Epidermal melanocyte (primary cell): Measurements from ENCODE around the gene SPAG8.
A peak's percentile ranks its signal among the peaks of the same experiment; 100 is the strongest.

Source experiments
- DNase-seq: peaks from one replicate; pipeline ENCODE4 v3.0.0; 2011; ENCODE audit warnings: low spot score; ENCODE audit not compliant: insufficient read length

The SPAG8 gene

DNA sequence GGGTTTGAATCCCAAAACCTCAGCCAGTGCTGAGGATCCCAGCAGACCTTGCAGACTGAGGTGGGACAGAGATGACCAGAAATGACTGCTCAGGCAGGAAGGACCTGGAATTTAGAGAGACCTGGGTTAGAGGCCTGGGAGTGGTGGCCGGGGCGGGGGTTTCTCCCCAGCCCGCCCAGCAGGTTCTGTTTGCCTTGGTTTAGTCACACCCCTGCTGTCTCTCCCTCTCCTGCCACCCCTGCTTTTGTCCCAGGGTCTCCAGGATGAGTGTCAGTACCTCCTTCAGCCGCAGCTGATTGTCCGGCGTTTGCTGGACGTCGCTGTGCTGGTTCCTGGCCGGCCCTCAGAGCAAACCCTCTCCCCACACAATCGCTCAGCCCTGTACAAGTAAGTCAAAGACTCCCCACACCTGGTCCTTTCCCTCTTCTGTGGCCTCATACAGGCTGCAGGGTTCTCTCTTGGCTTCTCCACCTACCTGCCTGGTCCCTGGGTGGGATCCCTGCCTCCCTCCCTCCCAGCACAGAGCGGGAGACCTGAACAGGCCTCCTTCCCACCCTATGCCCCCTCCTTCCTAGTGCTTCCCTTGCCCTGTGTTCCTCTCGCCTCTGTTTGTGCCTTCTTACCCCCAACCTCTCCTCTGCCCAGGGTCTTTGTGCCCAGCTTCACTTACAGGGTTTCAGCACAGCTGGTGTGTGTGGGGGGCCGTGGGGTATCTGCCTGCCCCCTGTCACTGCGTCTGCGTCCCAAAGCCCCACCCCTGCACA, 29.0 kb upstream of the SPAG8 start:
- no peak for DNase-seq

DNA sequence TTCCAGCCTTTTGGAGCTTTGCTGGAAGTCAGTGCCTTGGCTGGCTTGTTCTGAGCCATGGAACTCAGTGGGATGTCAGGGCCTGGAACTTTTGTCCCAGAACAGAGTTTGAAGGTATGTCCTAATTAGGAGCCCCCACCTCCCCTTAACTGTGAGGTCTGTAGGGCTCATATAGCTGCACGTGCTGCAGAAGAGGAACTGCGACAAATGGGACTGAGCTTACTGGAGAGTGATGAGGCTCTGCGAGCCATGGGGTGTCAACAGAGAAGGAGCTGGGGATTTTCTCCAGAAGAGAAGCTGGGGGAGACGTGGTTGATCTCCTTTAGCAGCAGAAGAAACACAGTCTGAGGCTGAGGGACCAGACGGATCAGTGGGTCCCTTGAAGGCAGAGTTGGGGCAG, 27.9 kb upstream of the SPAG8 start:
- no peak for DNase-seq

DNA sequence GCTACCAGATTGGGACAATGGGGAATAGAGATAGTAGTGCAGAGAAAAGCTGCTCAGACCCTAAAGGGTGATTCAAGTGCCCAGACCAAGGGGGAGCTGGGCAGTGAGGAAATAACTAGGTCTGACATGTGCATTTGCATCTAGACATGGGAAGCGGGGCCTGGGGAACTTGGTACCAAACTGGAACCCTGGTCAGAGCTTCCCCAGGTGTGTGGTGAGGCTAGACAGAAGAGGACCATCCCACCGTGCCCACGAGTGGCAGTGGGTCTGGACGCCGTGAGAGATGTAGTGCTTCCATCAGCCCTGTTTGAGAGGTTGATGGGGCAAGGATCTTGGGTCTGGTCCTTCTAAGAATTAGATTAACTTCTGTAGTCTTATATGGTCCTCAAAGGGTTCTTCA, 24.5 kb upstream of the SPAG8 start:
- no peak for DNase-seq

DNA sequence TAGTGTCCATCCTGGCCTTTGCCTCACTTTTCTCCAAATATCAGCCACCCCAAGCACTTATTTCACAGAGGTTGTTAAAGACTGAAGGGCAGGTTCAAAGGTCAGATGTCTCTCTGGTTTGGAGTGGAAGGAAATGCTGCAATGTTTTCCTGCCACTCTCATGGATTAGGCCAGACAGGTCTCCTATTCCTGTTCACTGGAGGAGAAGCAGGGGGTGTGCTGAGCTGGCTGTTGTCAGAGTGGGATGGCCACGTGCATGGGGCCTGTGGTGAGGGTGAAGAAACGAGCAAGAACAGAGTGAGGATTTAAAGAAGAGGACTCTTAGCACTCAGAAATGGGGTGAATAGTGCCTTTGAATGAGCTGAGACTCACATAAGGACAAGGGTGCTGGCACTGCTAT, 23.7 kb upstream of the SPAG8 start:
- no peak for DNase-seq

DNA sequence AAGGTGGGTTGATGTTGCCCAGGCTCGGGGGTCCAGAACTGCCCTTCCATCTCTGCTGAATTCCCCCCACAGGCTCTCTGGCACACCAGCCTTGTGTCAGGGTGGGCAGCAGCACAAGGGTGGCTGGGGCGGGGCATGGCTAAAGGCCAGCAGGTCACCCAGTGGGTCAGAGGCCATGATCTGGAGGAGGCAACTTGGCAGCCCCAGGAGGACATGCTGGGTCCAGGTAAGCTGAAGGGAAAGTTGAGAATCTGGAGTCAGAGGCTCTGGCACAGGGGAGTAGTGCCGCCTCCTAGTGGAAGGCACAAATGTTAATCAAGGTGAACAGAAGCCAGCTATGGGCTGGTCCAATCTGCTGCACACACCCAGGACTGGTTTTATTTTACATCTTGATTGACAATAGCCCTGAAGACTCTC, 23.2 kb upstream of the SPAG8 start:
- DNase-seq, result no peak

DNA sequence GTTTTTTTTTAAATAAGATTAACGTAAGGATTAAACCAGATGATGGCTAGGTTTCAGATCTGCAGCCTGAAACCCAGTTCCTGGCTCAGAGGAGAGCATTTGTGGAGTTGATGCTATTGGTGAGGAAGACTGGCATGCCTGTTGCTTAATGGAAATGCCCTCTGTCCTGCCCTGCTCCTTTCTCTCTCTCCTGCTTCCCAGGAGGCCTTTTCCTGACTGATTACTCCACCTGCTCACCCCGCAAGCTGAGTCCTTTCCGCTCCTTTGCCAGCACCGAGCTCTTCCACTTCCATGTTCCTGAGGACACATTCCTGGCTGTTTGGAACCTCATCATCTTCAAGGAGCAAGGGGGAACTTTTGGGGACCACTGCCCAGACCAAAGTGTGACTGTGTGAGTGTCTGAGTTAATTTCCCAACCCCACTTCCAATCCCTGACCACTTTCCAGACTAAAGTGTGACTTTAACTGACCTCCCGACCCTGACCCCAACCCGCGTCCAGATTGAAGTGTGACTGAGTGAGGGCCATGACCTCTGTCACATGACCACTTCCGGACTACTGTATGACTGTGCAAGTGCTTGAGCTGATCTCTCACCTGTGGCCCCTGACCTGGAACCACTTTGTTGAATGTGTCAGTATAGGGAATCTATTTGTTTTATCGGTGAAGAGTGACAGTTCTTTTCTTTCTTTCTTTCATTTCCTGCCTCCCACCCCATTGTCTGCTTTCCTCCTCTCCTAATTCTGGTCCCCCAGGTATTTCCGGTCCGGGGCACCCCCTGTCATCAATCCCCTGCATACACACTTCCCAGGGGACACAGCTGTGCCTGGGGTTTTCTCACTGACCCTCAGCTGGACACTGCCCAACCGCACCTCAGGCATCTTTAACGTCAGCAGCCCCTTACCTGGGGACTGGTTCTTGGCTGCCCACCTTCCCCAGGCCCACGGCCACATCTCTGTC, 22.5 kb upstream of the SPAG8 start:
- no peak for DNase-seq

DNA sequence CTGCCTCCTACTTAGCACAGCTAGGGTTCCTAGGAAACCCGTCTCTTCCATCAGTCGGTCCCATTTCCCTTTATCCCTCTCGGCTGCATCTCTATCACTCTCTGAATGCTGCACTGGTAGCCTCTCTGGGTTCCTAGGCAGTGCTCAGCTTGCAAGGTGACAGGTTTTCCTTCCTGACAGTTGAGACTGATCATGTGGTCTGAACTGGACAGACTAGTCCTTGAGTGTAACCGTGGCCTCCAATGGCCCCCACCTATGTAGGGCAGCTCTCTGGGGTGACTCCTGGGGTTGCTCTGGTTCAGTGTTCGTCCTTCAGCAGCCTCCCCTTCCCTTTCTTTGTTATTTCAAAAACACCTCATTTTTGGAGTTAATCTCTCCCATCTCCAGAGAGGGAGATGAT, 20.8 kb upstream of the SPAG8 start:
- no peak for DNase-seq

DNA sequence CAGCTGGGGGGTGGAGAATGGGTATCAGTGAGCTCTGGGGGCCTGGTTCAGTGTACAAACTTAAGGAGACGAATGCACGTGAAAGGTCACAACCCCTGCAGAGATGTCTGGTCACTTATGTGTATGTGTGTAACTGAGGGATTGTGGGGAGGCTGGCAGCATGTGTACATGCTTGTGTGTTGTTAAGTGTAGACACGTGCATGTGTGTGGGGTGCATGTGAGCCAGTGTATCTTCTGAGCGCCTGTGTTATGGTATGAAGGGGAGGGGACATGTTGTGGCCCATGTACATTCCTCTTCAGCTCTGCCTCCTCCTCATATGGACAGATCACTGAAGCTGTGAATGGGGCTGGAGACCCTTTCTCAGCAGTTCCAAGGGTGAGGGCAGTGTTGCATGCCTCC, 19.0 kb upstream of the SPAG8 start:
- no peak for DNase-seq

DNA sequence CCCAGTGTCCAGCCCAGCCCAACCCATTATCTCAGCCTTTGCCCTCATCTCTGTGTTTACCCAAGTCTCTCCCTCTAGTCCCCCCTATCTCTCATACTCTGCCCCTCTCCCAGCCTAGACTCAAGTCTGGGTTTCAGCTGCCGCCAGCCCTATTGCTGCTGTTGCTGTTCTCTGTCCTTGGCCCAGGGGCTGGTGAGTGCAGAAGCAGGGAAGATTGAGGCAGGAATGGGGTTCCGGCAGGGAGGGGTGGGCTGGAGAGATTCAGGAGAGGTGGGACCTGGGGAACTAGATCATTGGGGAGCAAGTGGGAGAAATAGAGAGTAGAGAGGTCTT, 17.7 kb upstream of the SPAG8 start:
- DNase-seq, result no peak

DNA sequence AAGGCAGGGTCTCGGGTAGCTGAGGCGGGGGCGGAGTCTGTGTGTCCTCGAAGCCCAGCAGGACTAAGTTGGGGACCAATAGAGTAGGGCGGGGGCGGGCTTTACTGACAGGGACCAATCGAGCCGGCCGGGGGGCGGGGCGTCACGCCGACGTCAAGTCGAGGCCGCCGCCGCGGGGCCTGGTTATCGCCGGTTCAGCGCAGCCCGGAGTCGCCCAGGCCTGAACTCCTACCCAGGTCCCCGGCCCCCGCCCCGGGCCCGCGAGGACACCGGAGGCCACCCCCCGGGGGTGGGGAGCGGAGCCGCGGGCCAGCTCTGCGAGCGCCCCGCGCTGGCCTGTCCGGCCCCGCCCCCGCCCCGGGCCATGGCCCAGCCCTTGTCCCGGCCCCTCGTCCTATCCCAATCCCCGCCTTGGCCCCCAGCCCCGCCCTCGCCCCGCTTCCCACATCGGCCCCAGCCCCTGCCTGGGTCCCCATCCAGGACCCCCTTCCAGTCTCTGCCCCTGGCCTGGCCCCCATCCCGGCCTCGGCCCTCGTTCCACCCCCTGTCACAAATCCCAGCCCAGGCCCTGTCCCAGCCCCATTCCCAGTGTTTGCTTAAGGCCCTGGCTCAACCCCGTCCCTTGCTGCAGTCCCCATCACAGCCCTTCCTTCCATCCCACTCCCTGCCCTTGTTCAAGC, 17.2 kb upstream of the SPAG8 start, which contains the start of gene TMEM8B:
Gene TMEM8B, plus strand, starts transcription at position 145 of the 680 bp plus-strand sequence. Its CDS starts 220 bp downstream, at position 365.
- peak; percentile 93 for DNase-seq

DNA sequence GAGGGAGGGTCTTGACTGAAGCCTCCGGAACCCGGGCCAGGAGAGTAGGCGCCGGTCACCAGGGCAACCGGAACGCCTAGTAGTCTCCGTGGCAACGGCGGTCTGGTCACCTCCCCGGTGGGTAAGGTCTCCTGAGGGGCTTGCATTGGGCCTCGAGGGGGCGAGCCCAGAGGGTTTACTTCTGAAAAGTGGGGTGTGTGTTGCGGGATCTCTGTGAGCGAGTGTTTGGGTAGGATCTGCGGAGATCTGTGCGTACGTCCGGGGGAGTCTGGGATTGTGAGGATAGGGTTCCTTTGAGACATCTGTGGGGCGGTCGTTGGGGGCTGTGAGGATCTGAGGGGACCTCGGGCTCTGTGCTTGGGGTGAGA, 16.6 kb upstream of the SPAG8 start, which contains the start of gene FAM221B:
Gene FAM221B, minus strand, starts transcription at position 17 of the 368 bp plus-strand sequence. CDS start 2,571 bp downstream, outside the sequence.
- no peak for DNase-seq

DNA sequence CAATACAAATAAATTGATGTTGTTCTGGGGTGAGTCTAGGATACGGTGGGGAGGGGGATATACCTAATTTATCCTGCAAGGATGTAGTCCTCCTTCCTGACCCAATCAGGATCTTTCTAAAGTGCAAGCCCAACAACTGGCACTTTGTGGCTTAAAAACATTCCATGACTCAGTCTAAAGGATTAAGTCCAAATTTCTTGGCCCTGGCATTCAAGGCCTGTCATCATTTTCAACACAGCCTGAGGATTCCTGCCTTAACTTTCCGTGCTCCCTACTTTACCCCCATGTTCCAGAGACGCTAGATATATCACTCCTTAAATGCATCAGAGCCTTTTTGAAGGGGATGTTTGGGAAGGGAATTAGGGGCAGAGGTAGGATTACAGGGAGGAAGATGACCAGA, 15.4 kb upstream of the SPAG8 start:
- DNase-seq, result no peak

DNA sequence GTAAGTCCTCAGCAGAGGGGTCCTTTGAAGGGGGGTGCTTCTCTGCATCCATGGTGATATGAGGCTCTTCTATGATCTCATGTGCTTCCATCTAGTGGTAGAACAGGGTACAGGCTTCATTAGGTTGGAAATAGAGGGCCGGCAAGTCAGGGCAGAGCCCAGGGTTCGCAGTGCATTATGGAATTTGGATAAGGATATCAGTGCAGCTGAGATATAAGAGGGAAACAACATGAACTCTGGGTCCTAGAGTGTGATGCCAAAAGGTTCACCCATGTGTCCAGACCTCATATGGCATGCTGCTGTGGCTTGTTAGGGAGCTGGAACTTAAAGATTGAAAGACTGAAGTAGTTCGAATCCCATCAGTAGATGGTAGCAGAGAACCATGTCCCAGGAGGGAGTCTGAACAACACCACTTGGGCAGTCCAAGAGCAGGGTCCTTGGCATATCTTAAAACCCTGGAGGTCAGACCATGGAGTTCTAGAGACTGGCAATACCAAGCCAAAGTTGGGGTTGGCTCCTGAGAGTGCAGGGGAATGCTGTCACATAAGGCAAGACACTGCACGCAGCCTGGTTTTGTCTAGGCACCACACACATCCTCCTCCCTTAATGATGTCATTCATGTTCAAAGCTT, 14.1 kb upstream of the SPAG8 start:
- DNase-seq, result peak; percentile 57

DNA sequence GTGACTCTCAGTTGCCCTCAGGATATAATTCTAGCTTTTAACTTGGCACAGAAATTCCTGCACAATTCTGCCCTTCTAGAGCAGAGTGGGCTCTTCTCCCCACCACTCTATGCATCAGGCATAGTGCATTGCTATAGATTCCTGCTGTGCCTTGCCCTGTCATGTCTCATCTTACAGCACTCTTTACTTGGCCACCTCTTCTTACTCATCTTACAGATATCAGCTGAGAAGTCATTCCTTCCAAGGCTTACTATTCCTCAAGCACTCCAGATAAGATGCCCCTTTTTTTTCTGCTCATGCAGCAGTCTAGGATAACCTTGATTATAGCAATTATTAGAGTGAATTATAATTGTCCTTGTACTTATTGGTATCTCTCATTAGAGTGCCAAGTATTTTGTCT, 10.9 kb upstream of the SPAG8 start:
- no peak for DNase-seq

DNA sequence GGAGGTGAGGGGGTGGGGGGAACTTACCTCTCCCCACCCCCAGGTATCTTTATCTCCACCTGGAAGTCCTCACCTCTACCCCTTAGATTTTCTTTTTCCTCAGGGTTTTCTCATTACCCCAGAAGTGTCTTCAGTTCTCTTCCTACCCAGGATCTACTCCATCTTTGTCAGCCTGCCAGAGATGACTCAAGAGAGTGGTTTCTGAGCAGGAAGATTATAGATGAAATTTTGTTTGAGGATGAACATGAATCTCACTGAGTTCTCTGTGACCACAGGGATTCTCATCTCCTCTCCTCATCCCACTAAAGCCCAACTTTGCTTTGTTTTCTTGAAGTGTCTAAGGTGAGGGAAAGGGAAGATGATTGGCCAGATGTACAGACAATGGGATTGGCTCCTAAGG, 8.0 kb upstream of the SPAG8 start:
- DNase-seq, result no peak

DNA sequence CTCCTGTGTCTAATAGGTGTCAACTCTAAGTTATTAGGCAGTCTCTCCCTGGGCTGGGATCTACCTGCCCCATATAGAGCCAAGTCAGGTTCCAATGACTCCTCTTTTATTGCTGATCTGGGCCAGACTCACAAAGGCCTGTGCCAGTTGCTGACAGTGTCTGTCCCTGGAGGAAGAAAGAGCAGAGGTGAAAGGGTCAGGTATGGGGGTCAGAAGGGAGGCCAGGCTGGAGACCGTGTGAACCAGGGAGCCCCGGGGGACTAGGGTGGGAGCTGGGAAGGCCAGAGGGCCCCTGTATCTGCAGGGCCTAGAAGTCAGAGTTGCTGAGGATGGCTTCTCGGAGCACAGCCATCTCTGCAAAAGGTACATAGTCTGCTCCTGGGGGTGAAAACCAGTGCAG, 6.3 kb upstream of the SPAG8 start:
- DNase-seq, result no peak

DNA sequence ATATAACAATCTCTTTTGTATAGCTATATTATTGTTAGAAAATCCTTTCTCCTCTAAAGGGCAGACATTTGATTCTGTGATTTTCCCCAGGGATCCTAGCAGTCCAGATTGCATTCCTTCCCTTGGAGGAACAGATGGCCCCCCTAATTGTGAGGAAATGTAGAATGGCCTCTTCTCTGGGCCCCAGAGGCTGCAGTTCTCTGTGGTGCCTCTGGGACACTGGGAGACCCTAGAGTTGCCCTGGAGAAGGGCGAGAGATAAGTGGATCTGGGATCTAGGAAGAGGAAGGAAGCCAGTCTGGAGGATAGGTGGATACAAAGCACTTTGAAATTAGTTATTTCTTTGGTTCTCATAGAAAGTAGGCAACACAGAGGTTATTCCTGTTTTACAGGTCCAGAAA, 4.6 kb upstream of the SPAG8 start:
- no peak for DNase-seq

DNA sequence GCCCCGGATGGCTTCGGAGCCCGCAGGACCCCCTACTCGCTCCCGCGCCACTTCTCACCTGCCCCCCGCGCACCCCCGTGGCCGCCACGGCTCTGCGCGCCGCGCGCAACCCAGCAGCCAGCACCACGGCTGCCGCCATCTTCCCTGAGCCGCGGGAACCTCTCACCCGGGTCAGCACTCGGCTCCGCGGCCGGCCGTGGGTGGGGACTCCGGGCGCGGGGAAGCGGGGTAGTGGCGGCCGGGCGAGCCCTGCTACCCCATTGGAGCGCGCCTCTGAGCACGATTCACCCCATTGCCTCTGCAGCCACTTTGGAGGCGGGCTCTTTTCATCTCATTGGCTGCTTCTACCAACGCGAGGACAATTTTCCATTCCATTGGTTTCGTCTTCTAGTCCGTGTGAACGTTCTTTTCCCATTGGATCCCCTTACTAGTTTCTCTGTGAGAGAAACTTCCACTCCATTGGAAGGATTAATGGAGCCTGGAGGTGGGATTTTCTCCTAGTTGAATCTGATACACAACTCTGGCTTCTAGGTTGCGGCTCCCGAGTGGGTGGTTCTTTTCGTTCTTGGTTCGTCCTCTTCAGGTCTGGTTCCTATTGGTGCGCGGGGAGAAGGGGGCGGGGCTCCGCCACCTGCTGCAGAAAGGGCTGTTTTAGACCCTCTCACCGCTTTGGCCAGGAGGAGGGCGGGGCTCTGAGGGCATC, 2.9 kb upstream of the SPAG8 start, which contains the start of gene HINT2:
Gene HINT2, minus strand, starts transcription at position 202 of the 703 bp plus-strand sequence. Its CDS starts 63 bp downstream, at position 139.
- peak; percentile 95 for DNase-seq

DNA sequence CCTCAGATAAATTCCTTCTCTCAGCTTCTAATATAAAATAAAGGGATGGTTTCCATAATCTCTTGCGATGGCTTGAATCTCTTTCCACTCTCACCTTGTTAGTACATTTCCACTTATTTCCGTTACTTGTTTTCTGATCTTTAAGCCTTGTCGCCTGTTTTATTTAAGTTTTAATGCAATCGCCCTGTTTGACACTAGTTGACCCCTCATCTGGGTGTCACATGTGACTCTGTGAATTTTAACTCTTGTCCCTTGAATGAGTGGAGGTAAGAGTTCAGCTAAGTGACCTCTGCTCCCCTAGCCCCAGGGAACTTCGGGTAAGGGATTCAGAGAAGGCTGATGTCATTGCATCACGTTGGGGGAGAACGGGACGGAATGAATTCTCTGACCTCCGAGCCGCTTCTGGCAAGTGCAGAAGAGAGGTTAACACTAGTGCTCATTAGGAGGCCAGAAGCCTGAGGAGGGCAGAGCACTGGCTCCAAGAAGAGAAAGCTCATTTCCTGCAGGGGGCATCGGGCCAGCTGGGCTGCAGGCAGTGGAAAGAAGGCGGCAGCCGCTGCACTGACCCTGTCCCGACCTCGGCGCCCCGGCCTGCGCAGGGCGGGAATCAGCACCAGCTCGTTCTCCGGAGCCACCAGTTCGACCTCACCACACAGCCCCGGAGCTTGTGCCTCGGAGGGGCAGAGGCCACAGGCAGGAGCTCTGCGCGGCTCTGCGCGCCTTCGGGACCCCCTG, 2.2 kb upstream of the SPAG8 start:
- peak; percentile 33 for DNase-seq
